Anterior cingulate cortex (tissue), 58 donors: ENCODE data around the gene SPPL2C.

Source experiments
- DNase-seq, 58 donors: peaks; one replicate each; lab custom pipeline; 2025; lab: John Stamatoyannopoulos, UW

Gene SPPL2C, protein sequence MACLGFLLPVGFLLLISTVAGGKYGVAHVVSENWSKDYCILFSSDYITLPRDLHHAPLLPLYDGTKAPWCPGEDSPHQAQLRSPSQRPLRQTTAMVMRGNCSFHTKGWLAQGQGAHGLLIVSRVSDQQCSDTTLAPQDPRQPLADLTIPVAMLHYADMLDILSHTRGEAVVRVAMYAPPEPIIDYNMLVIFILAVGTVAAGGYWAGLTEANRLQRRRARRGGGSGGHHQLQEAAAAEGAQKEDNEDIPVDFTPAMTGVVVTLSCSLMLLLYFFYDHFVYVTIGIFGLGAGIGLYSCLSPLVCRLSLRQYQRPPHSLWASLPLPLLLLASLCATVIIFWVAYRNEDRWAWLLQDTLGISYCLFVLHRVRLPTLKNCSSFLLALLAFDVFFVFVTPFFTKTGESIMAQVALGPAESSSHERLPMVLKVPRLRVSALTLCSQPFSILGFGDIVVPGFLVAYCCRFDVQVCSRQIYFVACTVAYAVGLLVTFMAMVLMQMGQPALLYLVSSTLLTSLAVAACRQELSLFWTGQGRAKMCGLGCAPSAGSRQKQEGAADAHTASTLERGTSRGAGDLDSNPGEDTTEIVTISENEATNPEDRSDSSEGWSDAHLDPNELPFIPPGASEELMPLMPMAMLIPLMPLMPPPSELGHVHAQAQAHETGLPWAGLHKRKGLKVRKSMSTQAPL

DNA sequence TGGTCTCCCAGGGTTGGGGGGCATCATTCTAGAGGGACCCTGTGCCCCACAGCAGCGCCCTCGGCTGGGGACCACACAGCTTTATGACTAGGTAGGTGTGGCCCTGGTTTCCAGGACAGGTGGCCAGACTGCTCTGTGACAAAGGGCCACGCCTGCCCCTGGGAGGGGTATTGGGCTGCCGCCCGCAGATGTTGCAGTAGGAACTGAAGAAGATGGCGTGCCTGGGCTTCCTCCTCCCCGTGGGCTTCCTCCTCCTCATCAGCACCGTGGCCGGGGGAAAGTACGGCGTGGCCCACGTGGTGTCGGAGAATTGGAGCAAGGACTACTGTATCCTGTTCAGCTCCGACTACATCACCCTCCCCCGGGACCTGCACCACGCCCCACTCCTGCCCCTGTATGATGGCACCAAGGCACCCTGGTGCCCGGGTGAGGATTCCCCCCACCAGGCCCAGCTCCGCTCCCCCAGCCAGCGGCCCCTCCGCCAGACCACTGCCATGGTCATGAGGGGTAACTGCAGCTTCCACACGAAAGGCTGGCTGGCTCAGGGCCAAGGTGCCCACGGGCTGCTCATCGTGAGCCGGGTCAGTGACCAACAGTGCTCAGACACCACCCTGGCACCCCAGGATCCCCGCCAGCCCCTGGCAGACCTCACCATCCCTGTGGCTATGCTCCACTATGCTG is at the start of gene SPPL2C:
TSS of gene SPPL2C (plus strand) at position 187 of the 681 bp plus-strand sequence. CDS start at position 213, 26 bp downstream.
- DNase-seq: no peak

DNA sequence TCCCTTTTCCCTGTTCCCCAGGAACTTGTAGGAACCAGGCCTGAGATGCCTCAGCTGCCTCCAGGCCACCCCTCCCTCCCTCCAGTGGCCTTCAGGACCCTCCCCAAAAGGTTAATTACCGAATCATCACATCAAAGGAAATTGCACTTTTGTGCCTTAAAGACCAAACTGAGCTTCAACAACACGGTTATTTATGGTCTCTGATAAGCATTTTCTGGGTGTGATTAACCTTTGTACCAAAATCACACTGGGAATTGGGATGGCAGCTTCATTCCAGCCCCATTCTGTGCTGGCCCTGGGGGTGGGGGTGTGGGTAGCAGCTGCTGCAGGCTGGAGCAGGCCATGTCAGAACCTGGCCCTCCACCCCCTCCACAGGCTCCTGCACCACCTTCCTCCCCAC is 43.9 kb upstream of the SPPL2C start:
- no peak for DNase-seq

DNA sequence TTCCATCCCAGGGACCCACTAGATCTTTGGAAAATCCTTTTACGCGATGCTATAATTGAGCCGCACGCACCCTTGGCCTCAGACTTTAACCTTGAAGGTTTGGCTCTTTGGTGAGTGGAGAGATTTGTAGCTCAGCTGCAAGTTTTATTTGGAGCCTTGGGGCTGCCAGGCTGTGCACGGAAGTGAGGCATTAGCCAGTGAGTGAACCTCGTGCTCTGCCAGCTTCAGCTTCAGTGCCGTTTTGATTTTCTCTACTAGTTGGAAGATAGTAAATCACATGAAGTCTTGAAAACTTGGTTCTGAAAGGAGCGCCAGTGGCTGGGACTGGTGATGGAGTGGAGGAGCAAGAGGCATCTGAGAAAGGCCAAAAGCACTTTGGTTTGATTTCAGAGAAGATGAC is 43.3 kb upstream of the SPPL2C start:
- peak in 4 of 58 donors; percentile 4 to 16 (median 8) for DNase-seq

DNA sequence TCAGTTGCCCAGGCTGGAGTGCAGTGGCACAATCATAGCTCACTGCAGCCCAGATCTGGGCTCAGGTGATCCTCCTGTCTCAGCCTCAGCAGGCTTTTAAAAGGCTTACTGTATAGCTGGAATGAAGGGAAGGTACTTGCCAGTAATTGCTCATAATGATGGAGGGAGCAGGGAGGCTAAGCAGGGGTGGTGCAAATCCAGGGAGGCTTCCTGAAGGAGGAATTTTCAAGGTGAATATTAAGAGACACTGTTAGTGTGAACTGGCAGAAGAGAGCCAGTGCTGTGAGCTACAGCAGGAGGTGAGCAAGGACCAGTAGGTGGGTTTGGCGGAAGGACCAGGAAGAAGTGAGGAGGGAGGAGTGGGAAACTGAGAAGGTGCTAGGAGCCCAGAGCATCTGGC is 35.8 kb upstream of the SPPL2C start:
- no peak for DNase-seq

DNA sequence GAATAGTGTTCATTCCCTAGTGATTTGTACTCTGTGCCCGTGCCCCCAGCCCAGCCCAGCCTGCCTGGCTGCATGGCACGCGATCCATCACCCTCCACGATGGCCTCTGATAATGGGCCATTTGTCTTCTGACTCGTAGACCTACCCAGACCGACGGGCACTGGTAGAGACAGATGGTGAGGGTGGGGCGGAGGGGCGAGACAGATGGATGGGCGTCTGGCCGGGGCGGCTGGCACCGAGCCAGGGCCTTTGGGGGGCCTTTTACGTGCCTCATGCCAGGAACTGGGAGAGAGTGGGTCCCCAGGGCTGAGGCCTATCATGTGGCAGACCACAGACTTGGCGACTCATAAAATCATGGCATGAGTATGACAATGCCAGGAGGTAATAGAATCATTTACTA is 35.2 kb upstream of the SPPL2C start:
- peak in 1 of 58 donors; percentile 25 for DNase-seq

DNA sequence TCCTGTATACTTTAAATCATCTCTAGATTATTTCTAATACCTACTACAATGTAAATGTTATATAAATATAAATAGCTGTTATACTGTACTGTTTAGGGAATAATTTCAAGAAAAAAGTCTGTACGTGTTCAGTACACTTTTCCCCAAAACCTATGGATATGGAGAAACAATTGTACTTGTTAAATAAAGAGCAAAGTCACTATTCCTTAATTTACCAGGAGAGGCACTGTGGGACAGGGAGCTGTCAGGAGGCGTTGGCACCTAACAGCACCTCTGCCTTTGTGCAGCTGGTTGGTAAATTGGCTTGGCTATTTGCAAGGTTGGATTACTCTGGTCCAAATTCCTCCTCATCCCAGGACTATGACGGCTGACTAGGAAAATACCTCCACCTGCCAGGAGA is 32.6 kb upstream of the SPPL2C start:
- DNase-seq: no peak

DNA sequence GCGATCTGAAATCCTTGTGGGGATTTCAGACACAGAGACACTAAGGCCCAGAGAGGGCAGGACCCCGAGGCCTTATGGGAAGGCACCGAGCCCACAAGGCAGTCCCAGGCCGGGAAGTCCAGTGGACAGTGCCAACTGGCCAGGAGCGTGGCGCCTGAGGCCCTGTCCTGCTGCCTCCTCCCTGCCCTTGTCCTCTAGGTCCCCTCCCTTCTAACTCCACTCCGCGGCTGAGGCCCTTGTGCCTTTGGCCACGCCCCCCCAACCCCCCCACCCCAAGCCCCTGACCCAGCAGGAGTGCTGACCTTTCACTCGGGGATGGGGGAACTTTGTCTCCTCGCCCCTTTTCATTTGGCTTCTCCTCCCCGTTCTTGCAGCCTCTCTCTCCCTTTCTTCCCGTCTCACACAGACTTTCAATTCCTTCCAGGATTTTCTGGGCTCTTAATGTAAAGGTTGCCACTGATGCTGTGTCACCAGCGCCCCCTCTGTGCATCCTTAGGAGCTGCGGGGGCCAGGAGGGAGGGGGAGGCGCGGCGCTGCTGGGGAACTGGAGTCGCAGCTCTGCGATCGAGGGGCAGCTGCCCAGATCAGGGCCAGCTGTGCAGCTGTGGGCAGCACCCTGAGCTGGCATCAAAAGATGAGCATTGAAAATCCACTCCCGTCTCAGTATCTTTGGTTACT is 31.5 kb upstream of the SPPL2C start:
- peak in 42 of 58 donors; percentile 8 to 62 (median 29) for DNase-seq

DNA sequence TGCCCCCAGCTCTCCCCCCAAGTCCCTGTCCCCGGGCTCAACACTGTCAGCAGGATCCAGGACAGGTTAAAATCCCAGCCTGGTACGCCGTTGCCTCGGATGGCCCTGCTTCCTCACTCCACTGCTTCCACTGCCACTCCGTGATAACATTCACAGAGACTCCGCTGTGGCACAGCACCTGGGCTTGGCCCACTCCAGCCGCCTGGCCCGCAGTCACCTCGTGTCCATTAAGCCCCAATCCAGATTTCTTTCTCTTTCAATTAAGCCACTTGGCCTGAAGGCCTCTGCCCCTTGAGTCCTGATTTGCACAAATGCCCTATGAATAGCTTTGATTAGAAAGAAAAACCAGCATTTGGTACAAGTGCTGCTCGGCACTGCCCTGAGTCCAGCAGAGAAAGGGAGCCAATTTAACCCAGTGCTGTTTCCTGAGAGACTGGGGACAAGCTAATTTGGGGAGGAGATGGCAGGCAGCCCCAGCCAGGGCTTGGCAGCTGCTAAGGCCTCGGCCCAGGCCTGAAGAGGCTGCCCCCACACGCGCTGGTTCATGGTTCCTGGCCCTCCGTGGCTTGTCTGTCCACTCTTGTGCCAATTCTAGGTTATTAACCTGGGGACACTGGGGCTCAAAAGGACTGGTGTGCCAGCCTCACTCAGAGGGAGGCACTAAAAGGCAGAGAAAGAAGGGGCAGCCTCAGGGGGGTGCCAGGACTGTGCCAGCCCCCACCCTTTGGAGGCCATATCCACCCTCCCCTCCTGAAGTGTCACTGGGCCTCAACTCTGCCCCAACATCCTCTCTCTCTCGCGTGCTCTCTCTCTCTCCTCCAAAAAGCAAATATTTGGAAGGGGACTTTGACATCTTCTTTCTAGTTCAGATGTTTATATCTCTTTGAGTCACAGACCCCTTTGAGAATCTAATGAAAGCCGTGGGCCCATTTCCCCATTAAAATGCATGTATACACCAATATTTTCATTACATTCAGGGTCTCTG is 29.8 kb upstream of the SPPL2C start:
- peak in 44 of 58 donors; percentile 13 to 81 (median 47) for DNase-seq

DNA sequence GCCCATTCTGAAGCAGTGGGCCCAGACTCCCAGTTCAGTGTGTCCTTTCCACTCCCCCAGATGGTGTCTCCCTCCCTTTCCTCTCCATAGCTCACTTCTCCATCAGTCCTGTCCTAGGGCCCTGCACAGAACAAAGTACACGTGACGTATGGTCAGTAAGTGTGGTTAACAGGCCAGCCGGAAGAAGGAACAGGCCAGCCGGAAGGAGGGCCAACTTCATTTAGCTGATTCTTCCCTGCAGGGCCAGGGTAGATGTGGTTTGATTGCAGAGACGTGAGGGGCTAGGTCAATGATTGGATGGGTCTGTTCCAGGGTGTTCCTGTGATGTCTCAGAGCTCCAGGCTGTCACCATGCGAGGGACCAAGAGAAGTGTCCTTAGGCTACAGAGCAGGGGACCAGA is 28.9 kb upstream of the SPPL2C start:
- DNase-seq: no peak

DNA sequence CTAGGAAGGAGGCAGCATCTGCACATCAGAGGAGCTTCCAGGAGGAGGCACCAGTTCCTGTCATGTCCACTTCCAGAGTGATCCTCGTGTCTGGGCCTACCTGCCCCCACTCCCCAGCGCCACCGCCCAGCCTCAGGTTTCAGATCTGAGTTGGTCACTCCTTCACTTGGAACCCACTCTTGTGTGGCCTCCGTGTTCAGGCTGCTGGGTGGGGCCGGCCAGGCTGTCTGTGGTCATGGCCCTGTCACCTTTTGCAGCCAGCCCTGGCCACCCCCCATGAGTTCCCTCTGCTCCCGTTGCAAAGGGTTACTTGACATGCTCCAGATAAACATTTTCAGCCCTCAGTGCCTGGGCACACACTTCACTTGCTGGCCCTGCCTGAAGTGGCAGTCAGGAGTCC is 26.6 kb upstream of the SPPL2C start:
- no peak for DNase-seq

DNA sequence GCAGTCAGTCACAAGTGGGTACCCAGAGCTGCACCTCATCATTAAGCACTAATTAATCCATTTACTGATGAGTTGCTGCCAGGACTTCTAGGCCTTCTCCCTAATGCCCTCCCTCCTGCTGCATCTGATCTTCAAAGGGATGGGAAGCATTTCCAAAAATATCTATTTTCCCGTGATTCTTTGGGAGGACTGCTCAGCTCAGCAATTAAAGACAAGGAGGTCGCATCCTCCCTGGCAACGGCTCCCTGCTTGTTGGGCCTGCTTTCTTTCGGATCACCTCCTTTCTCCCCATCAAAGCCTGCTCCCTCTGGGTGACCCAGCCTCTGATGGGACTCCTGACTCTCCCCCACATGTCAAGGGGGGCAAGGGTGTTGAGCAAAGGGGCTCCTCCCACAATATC is 26.0 kb upstream of the SPPL2C start:
- DNase-seq: no peak

DNA sequence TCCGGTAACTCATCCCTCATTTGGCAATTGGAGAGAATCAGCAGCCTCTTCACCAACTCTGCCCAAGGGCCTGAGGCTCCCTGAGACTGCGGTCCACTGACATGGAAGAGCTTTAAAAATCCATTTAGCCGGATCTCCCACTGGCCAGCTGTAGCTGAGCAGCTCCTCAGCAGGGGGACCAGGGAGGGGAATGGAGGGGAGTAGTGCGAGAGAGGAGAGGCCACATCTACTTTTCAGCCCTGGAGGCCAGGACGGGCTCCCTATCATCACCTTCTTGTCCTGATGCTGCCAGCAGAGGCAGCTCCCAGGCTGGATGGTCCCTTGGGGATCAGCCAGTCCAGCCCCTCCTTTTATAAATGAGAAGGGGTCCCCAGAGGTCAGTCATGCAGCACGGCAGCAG is 25.0 kb upstream of the SPPL2C start:
- no peak for DNase-seq

DNA sequence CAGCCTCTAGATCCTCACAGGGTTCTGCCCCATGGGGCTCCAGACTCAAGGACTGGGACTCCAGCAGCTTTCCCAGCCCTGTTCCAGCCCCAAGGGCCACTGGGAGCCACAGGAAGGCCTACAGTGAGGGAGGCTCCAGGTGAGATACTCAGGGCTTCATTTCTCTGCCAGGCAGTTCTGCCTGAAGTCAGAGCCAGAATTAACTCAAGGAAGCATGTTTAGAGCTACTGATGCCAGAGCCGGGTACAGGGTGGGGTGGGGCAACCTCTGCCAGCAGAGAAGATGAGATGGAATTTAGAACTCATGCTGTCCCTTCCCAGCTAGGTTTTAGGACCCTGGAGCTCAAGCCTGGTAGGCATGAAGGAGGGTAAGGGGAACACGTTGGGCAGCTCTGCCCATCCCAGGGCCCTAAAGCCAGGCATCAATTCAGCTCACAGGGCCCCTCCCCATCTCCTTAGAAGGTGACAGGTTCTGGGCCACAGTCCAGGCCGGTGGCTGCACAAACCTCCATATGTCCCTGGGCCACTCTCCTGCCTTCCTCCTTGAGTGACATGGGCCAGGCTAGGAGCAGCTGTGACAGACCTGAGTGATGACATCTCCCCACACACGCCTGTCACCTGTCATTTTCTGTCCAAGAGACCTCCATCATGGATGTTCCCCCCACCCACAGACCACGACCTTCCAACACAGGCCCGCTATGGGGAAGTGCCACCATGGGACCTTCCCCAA is 24.5 kb upstream of the SPPL2C start:
- no peak for DNase-seq

DNA sequence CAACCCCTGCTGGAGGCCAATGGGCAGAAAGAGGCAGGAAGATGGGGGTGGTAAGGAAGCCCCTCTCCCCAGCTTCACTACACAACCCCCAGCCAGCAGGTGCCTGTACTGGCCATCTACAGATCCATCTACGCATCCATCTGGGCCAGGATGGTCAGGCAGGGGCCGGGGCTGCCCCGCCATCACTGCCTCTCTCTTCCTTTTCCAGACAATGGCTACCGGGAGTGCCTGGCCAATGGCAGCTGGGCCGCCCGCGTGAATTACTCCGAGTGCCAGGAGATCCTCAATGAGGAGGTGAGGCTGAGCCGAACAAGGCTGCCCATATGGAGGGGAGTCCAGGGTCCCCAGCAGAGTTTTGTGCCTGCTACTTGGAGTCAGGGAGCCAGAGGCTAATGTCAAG is 23.5 kb upstream of the SPPL2C start:
- no peak for DNase-seq

DNA sequence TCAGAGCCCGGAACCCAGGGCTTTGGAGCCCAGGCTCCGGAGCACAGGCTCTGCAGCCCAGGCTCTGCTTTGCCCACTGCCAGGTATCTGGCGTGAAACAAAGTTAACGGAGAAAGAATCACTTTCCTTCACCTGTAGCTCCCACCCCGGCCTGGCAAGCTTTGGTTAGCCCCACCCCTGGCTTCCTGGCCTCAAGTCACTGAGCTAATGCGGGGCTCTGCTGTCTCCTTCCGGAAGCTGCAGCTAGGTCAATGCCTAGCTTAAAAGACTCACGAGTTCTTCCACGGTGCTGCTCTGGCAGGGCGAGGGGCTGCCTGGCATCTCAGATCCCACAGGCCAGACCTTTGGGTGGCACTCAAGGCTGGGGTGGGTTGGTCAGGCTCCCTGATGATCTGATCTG is 21.1 kb upstream of the SPPL2C start:
- no peak for DNase-seq

DNA sequence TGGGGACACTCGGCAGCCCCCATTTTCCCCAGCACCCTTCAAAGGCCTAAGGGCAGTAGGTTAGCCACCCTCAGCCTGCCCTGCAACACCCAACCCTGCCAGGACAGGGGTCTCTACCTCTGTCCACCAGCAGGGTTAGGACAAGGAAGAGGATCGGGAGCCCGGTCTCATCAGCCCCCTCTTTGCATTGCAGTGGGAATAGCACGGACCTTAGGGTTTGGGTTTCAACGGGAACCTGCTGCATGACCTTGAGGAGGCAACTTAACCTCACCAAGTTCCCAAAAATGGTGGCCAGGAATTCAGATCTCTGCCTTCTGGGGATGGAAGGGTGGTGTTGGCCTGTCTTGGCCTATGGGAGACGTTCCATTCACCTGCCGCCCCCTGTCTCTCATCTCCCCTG is 20.2 kb upstream of the SPPL2C start:
- no peak for DNase-seq

DNA sequence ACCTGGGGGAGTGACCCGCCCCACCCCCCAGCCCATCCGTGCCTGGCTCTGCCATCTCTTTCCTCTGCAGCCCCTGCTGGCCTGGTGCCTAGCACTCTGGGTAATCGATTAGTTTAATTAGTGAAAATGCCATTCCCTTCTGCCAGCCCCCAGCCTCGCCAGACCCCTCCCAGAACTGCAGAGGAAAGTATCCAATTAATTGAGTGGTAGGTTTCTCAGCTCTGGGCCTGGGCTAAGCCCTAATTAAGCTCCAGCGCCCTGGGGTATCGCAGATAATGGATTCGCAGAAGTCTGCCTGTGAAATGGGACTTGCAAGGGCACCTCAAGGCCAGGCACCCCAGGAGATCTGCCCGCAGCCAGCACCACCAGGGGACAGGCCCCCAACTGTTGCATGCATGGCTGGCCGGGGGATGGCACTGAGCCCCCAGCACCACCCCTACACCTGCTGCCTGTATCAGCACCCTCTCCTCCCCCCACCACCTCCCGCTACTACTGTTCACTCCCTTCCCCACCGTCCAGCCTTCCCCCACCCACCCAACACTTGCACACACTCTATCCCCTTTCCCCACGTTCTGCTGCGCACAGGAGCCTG is 19.7 kb upstream of the SPPL2C start:
- no peak for DNase-seq

DNA sequence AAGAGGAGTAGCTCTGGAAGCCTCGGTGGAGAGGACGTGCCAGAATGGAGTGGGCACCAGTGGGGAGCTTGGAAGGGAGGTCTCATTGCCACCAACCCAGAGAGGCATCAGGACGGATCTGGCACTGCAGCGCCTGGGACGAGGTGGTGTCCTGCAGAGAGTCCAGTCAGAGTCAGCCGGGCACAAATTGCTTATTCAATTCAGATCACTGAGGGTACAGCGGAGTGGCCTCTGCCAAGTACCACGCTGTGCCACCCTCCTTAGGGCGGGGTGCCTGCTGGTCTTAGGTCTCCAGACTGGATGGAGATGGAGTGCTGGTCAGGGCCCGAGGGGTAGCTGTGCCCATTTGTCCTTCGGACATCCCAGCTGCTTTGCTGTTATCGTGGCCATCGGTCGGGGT is 18.9 kb upstream of the SPPL2C start:
- peak in 22 of 58 donors; percentile 6 to 74 (median 36) for DNase-seq
